Measurements from ENCODE around the gene WDFY2.

DNA sequence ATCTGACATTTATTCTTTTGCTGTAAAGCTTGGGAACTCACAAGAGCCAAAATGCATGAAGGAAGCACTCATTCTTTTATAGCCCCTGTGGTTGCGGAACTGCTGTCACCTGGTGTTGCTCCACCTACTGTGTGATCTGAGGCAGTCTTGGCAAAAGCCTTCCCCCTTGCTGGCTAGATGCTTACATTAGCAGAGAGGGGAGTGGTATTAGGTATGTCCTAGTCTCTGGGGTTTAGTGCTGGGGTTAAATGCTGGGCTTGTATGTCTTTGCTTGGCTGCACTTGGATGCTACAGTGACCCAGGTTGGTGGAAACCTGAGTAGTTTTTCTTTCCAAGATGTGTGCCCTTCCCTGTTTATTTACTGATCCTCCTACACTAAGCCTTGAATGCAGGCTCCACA, 99.3 kb downstream of the WDFY2 start:
- TF ChIP-seq CTCF (IDR thresholded peaks at IDR 0.05; ENCODE audit: insufficient read depth, low read depth, low read length) (no peak), EZH2 (IDR thresholded peaks at IDR 0.05; ENCODE audit: insufficient read depth, low read length) (no peak)
